Measurements from ENCODE around the gene CAD. TPM values are rescaled to one million over a fixed set of nuclear protein-coding genes. Genes with fewer than 3 reads are reported as not detected.

The CAD gene
- total and polyA plus RNA-seq, 2 donors (not counting 1 experiment from before 2014, with no cell fraction given) = 11.9 to 32.0 TPM

DNA sequence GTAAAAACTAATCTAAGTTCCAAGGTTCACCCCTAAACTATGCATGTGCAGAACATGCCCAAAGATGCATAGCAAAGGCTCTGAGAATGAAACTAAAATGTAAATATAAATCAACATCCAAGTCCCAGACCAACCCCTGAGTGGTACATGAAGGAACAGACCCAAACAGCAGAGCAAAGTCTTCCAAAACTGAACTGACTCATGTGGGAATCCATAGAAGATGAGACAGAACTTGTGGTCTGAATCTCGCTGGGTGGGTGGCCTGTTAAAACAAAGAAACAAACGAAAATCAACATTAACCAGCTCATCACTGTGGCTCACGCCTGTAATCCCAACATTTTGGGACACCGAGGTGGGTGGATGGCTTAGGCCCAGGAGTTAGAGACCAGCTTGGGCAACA lies 34.8 kb upstream of the CAD start:
- no peaks in the 10 kb centered on the region for H4K20me1 ChIP-seq (ENCODE audit: control insufficient read depth, extremely low read depth, insufficient read depth, low read length)
- H3K27me3 ChIP-seq (ENCODE audit: control insufficient read depth, insufficient read depth, low read length) = peaks cover 8% of the 10 kb centered on the region
- no peaks in the 10 kb centered on the region for H3K9me3 ChIP-seq (ENCODE audit: control insufficient read depth, insufficient read depth, low read depth, low read length)
- H3K4me1 ChIP-seq (ENCODE audit: control insufficient read depth, extremely low read depth, insufficient read depth, low read length) = peaks cover 10% of the 10 kb centered on the region
- no peak overlapping the region for H3K4me3 ChIP-seq (replicated peaks in 1 of 4; ENCODE audit: control extremely low read depth in 1 of 4, insufficient read depth in 1 of 4, low read depth in 3 of 4, low read length in 4 of 4)
- no peak overlapping the region for H2AFZ ChIP-seq (ENCODE audit: low read length)
- no peak overlapping the region for H3K9ac ChIP-seq (ENCODE audit: insufficient read depth, low read length)
- DNase-seq (ENCODE audit: low read depth in 2 of 2) = peak; percentile 43 to 51
- H3K79me2 ChIP-seq (ENCODE audit: control insufficient read depth, insufficient read depth, low read length) = no peaks in the 10 kb centered on the region
- peak overlapping the region; percentile 18 for H3K4me2 ChIP-seq (ENCODE audit: extremely low read depth, insufficient read depth, low read length)
- TF ChIP-seq CTCF (conservative IDR thresholded peaks at IDR 0.05 in 1 of 2, IDR thresholded peaks at IDR 0.05 in 1 of 2; ENCODE audit: low read depth in 1 of 2, low read length in 2 of 2) = no peak
- no peak for TF ChIP-seq EZH2 (IDR thresholded peaks at IDR 0.05; ENCODE audit: low read length, missing control alignments)
- H3K36me3 ChIP-seq (ENCODE audit: control insufficient read depth, insufficient read depth, low read length) = no peaks in the 10 kb centered on the region
- H3K27ac ChIP-seq (ENCODE audit: insufficient read depth, low read length) = no peak overlapping the region

GRCh38 chr2:27184115-27184514 lies 33.1 kb upstream of the CAD start:
- H3K9me3 ChIP-seq (ENCODE audit: control insufficient read depth, insufficient read depth, low read depth, low read length) = no peaks in the 10 kb centered on the region
- H4K20me1 ChIP-seq (ENCODE audit: control insufficient read depth, extremely low read depth, insufficient read depth, low read length) = no peaks in the 10 kb centered on the region
- no peaks in the 10 kb centered on the region for H3K36me3 ChIP-seq (ENCODE audit: control insufficient read depth, insufficient read depth, low read length)
- TF ChIP-seq CTCF (conservative IDR thresholded peaks at IDR 0.05 in 1 of 2, IDR thresholded peaks at IDR 0.05 in 1 of 2; ENCODE audit: low read depth in 1 of 2, low read length in 2 of 2) (no peak), EZH2 (IDR thresholded peaks at IDR 0.05; ENCODE audit: low read length, missing control alignments) (no peak)
- no peak overlapping the region for H3K4me3 ChIP-seq (replicated peaks in 1 of 4; ENCODE audit: control extremely low read depth in 1 of 4, insufficient read depth in 1 of 4, low read depth in 3 of 4, low read length in 4 of 4)
- no peak overlapping the region for H3K4me2 ChIP-seq (ENCODE audit: extremely low read depth, insufficient read depth, low read length)
- H3K79me2 ChIP-seq (ENCODE audit: control insufficient read depth, insufficient read depth, low read length) = no peaks in the 10 kb centered on the region
- peaks cover 10% of the 10 kb centered on the region for H3K27me3 ChIP-seq (ENCODE audit: control insufficient read depth, insufficient read depth, low read length)
- peaks cover 10% of the 10 kb centered on the region for H3K4me1 ChIP-seq (ENCODE audit: control insufficient read depth, extremely low read depth, insufficient read depth, low read length)
- no peak overlapping the region for H2AFZ ChIP-seq (ENCODE audit: low read length)
- H3K9ac ChIP-seq (ENCODE audit: insufficient read depth, low read length) = no peak overlapping the region
- peak in 1 of 2 donors; percentile 43 for DNase-seq (ENCODE audit: low read depth in 2 of 2)
- no peak overlapping the region for H3K27ac ChIP-seq (ENCODE audit: insufficient read depth, low read length)

GRCh38 chr2:27185331-27186026 lies 31.7 kb upstream of the CAD start:
- no peaks in the 10 kb centered on the region for H3K79me2 ChIP-seq (ENCODE audit: control insufficient read depth, insufficient read depth, low read length)
- peak overlapping the region; percentile 48 for H3K27ac ChIP-seq (ENCODE audit: insufficient read depth, low read length)
- H3K4me2 ChIP-seq (ENCODE audit: extremely low read depth, insufficient read depth, low read length) = peak overlapping the region; percentile 17
- peaks cover 10% of the 10 kb centered on the region for H3K27me3 ChIP-seq (ENCODE audit: control insufficient read depth, insufficient read depth, low read length)
- no peak overlapping the region for H2AFZ ChIP-seq (ENCODE audit: low read length)
- H3K36me3 ChIP-seq (ENCODE audit: control insufficient read depth, insufficient read depth, low read length) = no peaks in the 10 kb centered on the region
- peaks cover 10% of the 10 kb centered on the region for H3K4me1 ChIP-seq (ENCODE audit: control insufficient read depth, extremely low read depth, insufficient read depth, low read length)
- no peaks in the 10 kb centered on the region for H4K20me1 ChIP-seq (ENCODE audit: control insufficient read depth, extremely low read depth, insufficient read depth, low read length)
- H3K4me3 ChIP-seq (replicated peaks in 1 of 4; ENCODE audit: control extremely low read depth in 1 of 4, insufficient read depth in 1 of 4, low read depth in 3 of 4, low read length in 4 of 4) = peak overlapping the region in 1 of 4 experiments; percentile 8
- H3K9ac ChIP-seq (ENCODE audit: insufficient read depth, low read length) = no peak overlapping the region
- H3K9me3 ChIP-seq (ENCODE audit: control insufficient read depth, insufficient read depth, low read depth, low read length) = no peaks in the 10 kb centered on the region
- peak; percentile 68 to 88 for DNase-seq (ENCODE audit: low read depth in 2 of 2)
- TF ChIP-seq CTCF (conservative IDR thresholded peaks at IDR 0.05 in 1 of 2, IDR thresholded peaks at IDR 0.05 in 1 of 2; ENCODE audit: low read depth in 1 of 2, low read length in 2 of 2) = no peak
- no peak for TF ChIP-seq EZH2 (IDR thresholded peaks at IDR 0.05; ENCODE audit: low read length, missing control alignments)
